A549 treated with ZK216348 at 1 μM for 4 hours (cell line): ENCODE data around the gene NR2F2. TPM values are rescaled to one million over a fixed set of nuclear protein-coding genes. Genes with fewer than 3 reads are reported as not detected.

Experiments used
- total RNA-seq: library from RNA; stranded (reverse); fragments of 200-300 nt; extraction: Qiagen RNA extraction; gene quantifications from 5 replicates; pipeline ENCODE4 v1.2.3, GENCODE V29; 2022; ENCODE audit warnings: low read depth

The NR2F2 gene
- 18.5 to 25.8 TPM (median 24.3 TPM) in 5 replicates for total RNA-seq

DNA sequence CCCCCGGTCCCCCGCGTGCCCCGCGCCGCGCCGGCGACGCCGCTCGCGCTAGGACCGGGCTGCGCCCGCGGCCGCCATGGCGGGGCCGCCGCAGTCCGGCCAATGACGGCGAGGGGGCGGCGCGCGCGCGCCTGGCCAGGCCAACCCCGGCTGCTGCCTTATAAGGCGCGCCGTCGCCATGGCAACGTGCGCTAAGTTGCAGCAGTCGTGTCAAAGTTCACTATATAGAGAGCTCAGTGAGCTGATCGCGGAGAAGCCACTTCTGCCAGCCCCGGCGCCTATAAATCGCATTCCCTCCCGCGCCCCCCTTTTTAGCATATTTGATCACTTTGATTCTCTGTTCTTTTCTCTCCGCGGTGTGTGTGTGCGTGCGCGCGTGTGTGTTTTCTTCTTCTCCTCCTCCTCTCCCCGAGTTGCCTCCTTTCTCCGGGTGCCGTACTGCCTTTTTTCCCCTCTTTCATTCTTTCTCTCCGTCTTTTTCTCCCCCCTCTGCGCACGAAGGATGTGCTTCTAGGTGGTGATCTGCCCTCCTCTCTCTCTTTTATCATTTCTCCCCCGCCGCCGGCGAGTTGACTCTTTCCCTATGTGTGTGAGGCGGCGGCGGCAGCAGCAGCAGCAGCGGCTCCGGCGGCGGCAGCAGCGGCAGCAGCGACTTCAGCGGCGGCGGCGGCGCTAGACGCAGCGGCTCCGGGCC lies at the start of gene NR2F2:
Gene NR2F2 (plus strand): TSS at position 251 of the 694 bp plus-strand sequence. CDS start 1,406 bp downstream, outside the sequence.

